Measurements from ENCODE around the gene RXFP2.

Gene RXFP2

DNA sequence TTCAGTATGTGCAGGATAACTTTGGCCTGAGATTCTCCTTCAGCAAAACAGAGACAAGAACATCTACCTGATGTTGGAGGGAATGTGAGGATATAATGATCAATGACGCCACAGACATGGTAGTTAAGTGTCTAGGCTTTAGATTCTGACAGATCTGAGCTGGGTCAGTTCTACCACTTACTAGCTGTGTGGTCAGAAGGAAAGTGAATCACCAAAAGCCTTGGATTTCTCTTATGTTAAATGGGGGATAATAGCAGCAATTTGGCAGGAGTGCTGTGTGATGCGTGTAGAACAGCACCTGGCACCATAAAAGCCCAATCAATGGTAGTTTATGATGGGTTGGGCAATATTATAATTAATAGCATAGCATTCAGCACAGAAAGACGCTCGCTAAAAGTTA, 41.7 kb downstream of the RXFP2 start:
- peaks cover 3% of the 10 kb centered on the region for H3K27me3 Mint-ChIP-seq (ENCODE audit: low read depth)
- H3K4me1 Mint-ChIP-seq, result no peaks in the 10 kb centered on the region
- TF ChIP-seq, protein P1, sequence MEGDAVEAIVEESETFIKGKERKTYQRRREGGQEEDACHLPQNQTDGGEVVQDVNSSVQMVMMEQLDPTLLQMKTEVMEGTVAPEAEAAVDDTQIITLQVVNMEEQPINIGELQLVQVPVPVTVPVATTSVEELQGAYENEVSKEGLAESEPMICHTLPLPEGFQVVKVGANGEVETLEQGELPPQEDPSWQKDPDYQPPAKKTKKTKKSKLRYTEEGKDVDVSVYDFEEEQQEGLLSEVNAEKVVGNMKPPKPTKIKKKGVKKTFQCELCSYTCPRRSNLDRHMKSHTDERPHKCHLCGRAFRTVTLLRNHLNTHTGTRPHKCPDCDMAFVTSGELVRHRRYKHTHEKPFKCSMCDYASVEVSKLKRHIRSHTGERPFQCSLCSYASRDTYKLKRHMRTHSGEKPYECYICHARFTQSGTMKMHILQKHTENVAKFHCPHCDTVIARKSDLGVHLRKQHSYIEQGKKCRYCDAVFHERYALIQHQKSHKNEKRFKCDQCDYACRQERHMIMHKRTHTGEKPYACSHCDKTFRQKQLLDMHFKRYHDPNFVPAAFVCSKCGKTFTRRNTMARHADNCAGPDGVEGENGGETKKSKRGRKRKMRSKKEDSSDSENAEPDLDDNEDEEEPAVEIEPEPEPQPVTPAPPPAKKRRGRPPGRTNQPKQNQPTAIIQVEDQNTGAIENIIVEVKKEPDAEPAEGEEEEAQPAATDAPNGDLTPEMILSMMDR (IDR thresholded peaks at IDR 0.05; ENCODE audit: unreplicated experiment in 3 of 3), result no peak
- H3K27ac Mint-ChIP-seq, result no peak overlapping the region
- H3K9me3 Mint-ChIP-seq, result no peaks in the 10 kb centered on the region
- no peak overlapping the region for H3K4me3 Mint-ChIP-seq
- no peaks in the 10 kb centered on the region for H3K36me3 Mint-ChIP-seq (ENCODE audit: low read depth)

DNA sequence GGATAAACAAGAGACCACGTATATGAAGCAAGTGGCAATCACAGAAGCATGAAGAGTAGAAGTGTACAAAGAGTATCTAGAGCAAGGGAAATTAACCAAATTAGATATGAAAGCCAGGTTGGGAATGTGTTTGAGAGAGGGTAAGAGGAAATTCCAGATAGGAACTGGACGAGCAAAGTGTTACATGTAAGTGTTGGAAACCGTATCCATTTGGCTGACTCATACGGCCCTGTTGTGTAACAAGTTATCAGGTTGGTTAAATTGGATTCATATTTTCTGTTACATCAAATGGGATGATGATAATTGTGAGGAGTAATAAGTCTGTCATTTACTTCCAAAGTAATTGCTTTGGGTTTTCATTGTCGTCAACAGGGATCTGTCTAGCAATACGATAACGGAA, 46.7 kb downstream of the RXFP2 start:
- no peak overlapping the region for H3K27ac Mint-ChIP-seq
- TF ChIP-seq, protein P1 (IDR thresholded peaks at IDR 0.05; ENCODE audit: unreplicated experiment in 3 of 3), result no peak
- H3K27me3 Mint-ChIP-seq (ENCODE audit: low read depth), result peaks cover 3% of the 10 kb centered on the region
- no peaks in the 10 kb centered on the region for H3K9me3 Mint-ChIP-seq
- H3K4me1 Mint-ChIP-seq, result no peaks in the 10 kb centered on the region
- no peaks in the 10 kb centered on the region for H3K36me3 Mint-ChIP-seq (ENCODE audit: low read depth)
- H3K4me3 Mint-ChIP-seq, result no peak overlapping the region

DNA sequence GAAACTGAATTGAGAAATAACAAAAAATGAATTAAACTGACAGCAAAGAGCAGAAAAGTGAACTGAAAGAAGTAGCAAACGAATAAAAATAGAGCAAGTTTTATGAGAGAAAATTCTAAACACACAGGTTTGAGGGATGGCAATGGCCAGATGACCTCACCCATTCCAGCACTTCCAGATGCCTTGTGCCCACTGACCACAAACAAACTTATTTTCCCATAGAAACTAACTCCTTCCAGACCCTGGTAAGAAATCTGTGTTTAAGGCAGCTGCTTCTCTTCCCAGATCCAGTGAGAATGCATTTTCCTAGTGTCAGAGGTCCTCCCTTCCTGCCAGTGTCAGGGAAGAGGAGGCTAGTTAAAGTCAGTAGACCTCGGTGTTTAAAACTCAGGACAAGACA, 51.7 kb downstream of the RXFP2 start:
- TF ChIP-seq, protein P1 (IDR thresholded peaks at IDR 0.05; ENCODE audit: unreplicated experiment in 3 of 3), result no peak
- H3K9me3 Mint-ChIP-seq, result no peaks in the 10 kb centered on the region
- no peak overlapping the region for H3K27ac Mint-ChIP-seq
- H3K36me3 Mint-ChIP-seq (ENCODE audit: low read depth), result no peaks in the 10 kb centered on the region
- no peaks in the 10 kb centered on the region for H3K27me3 Mint-ChIP-seq (ENCODE audit: low read depth)
- H3K4me1 Mint-ChIP-seq, result no peaks in the 10 kb centered on the region
- H3K4me3 Mint-ChIP-seq, result no peak overlapping the region

DNA sequence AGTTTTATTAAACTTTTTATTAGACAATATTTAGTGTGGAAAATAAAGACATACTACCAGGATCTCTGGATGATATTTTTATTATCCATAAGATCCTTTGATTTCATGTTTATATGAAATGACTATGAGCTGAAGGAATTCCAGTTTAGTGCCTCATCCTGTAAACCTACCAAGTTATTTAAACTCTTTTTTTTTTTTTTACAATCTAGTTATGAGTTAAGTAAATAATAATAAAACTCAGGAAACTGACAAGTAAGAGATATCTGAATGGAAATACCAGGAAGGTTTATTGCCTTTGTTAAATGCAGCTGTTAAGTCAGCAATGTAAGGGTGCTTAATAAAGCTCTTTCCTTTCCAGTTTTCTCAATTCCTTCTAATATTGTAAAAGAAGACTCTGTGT, 53.9 kb downstream of the RXFP2 start:
- no peak overlapping the region for H3K4me3 Mint-ChIP-seq
- H3K36me3 Mint-ChIP-seq (ENCODE audit: low read depth), result no peaks in the 10 kb centered on the region
- no peak overlapping the region for H3K27ac Mint-ChIP-seq
- H3K4me1 Mint-ChIP-seq, result no peaks in the 10 kb centered on the region
- no peaks in the 10 kb centered on the region for H3K27me3 Mint-ChIP-seq (ENCODE audit: low read depth)
- H3K9me3 Mint-ChIP-seq, result no peaks in the 10 kb centered on the region
- TF ChIP-seq, protein P1 (IDR thresholded peaks at IDR 0.05; ENCODE audit: unreplicated experiment in 3 of 3), result no peak

DNA sequence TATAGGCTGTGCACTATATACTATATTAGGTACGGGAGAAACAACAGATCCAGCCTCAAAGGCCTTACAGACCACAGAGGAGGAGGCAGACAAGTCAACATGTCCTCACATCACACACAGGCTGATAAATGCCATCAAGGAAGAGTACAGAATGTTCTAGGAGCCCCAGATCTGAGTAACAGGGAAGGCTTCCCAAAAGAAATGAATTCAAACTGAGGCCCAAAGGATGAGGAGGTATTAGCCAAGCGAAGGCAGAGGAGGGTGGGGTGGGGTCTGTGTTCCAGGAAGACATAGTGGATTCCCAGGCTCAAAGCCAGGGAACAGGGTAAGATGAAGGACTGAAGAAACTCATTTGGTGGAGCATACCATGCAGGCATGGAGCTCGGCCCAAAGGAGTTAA, 55.1 kb downstream of the RXFP2 start:
- no peaks in the 10 kb centered on the region for H3K36me3 Mint-ChIP-seq (ENCODE audit: low read depth)
- TF ChIP-seq, protein P1 (IDR thresholded peaks at IDR 0.05; ENCODE audit: unreplicated experiment in 3 of 3), result no peak
- peak overlapping the region in 1 of 3 experiments; percentile 10 for H3K27ac Mint-ChIP-seq
- H3K4me3 Mint-ChIP-seq, result no peak overlapping the region
- no peaks in the 10 kb centered on the region for H3K4me1 Mint-ChIP-seq
- no peaks in the 10 kb centered on the region for H3K9me3 Mint-ChIP-seq
- H3K27me3 Mint-ChIP-seq (ENCODE audit: low read depth), result no peaks in the 10 kb centered on the region

DNA sequence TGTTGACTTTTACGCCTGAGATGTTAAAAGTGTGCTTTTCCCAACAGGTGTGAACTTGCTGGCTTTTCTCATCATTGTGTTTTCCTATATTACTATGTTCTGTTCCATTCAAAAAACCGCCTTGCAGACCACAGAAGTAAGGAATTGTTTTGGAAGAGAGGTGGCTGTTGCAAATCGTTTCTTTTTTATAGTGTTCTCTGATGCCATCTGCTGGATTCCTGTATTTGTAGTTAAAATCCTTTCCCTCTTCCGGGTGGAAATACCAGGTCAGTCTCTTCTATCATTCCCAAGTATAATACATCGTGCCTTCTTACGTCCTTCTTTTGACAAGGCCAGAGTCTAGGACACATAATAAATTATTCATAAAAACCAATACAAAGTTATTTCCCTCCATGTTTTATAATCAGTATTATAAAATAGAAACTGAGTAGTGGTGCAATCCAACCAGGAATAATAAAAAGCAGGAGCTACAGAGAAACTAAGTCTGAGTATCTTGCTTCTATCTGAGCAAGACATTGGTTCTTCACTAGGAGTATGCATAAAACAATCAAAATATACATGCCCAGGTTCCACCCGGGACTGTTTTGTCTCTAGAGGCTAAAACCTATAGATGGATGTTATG, 57.9 kb downstream of the RXFP2 start:
- Mint-ChIP-seq H3K4me1 (no peaks in the 10 kb centered on the region), H3K36me3 (ENCODE audit: low read depth) (no peaks in the 10 kb centered on the region), H3K27ac (peak overlapping the region in 2 of 3 experiments; percentile 1 to 5), H3K27me3 (ENCODE audit: low read depth) (no peaks in the 10 kb centered on the region), H3K9me3 (no peaks in the 10 kb centered on the region), H3K4me3 (no peak overlapping the region)
- TF ChIP-seq, protein P1 (IDR thresholded peaks at IDR 0.05; ENCODE audit: unreplicated experiment in 3 of 3), result peak; percentile 46 to 57 (median 52)
